Measurements from ENCODE around the gene LIPF.

Gene LIPF

GRCh38 chr10:88624840-88625239, 39.4 kb upstream of the LIPF start:
- no peak for TF ChIP-seq CTCF (IDR thresholded peaks at IDR 0.05)
- no peak for DNase-seq (ENCODE audit: low spot score)
- Histone ChIP-seq H3K4me3 (no peak overlapping the region), H3K27ac (no peak overlapping the region)

- no peak for TF ChIP-seq CTCF (IDR thresholded peaks at IDR 0.05)
- DNase-seq (ENCODE audit: low spot score), result no peak
- Histone ChIP-seq H3K4me3 (no peak overlapping the region), H3K27ac (no peak overlapping the region)
Observed at GRCh38 chr10:88640186-88640585, 24.1 kb upstream of the LIPF start.

- DNase-seq (ENCODE audit: low spot score), result no peak
- TF ChIP-seq CTCF (IDR thresholded peaks at IDR 0.05), result no peak
- H3K4me3 ChIP-seq, result no peak overlapping the region
- H3K27ac ChIP-seq, result no peak overlapping the region
Observed at GRCh38 chr10:88642209-88642608, 22.0 kb upstream of the LIPF start.

- DNase-seq (ENCODE audit: low spot score), result no peak
- no peak for TF ChIP-seq CTCF (IDR thresholded peaks at IDR 0.05)
- Histone ChIP-seq H3K4me3 (no peak overlapping the region), H3K27ac (no peak overlapping the region)
Observed at GRCh38 chr10:88642963-88643362, 21.3 kb upstream of the LIPF start.

DNA sequence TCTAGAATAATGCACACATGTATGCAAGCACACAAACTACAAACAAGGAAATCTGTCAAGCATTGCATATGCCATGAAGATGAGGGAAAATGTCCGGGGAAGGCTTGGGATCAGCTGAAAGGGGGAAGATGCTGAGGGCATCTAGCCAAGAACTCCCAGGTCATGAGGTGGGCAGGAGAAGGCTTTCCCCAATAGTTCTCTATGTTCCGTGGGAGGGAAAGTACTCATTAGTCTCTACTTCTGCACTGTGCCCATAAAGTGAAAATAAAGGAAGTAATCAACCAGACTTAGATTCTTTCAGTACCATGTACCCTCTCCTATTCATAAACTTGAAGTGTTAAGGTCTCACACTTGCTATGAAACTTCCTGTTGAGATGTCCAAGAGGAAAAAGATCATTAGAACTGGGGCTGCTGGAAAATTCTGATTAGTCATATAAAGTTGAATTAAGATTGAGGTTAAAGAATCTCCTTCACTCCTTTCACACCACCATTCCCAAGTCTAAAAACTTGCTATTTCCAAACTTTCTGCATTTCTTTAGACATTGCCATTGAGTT, 17.1 kb upstream of the LIPF start:
- no peak overlapping the region for H3K4me3 ChIP-seq
- no peak overlapping the region for H3K27ac ChIP-seq
- no peak for TF ChIP-seq CTCF (IDR thresholded peaks at IDR 0.05)
- DNase-seq (ENCODE audit: low spot score), result no peak

DNA sequence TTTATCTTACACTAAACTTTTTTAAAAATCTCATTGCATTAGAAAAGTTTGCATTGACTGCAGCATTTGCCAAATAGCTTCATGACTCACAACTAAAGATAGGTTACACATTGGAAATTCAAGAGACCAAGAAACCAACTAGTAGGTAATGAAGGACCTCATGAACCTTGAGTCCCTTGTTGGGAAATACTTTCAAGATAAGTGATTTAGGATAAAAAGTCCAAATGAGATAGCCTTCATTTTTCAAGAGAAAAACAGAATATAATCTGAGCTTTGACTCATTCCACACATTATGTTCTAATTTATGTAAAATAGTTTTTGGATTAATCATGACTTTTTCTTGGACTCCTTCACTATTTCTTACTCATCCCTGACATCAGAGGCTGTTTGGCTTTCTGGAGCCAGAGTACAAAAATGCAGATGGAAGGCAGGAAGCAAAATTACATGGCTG, 13.1 kb upstream of the LIPF start:
- Histone ChIP-seq H3K27ac (no peak overlapping the region), H3K4me3 (no peak overlapping the region)
- DNase-seq (ENCODE audit: low spot score), result no peak
- TF ChIP-seq CTCF (IDR thresholded peaks at IDR 0.05), result no peak

GRCh38 chr10:88652616-88653015, 11.6 kb upstream of the LIPF start:
- Histone ChIP-seq H3K27ac (no peak overlapping the region), H3K4me3 (no peak overlapping the region)
- TF ChIP-seq CTCF (IDR thresholded peaks at IDR 0.05), result no peak
- no peak for DNase-seq (ENCODE audit: low spot score)
